Astrocyte (in vitro differentiated cells and primary cell): Measurements from ENCODE around the gene TRMT61A. TPM values are rescaled to one million over a fixed set of nuclear protein-coding genes. Genes with fewer than 3 reads are reported as not detected.

ENCODE experiments used
- DNase-seq: peaks from one replicate; pipeline ENCODE4 v3.0.0-alpha.2; 2010; ENCODE audit warnings: low read depth
- FAIRE-seq: peaks from 2 replicates; lab custom pipeline; 2011; peaks lifted over from hg19 to GRCh38; lab: Jason Lieb, UNC
- H2AFZ ChIP-seq: 2 replicates; pipeline ENCODE4 v1.6.0; 2012; ENCODE audit warnings: low read depth, low read length, inconsistent platforms
- H3K27ac ChIP-seq: 2 replicates; pipeline ENCODE4 v1.5.1; 2011; ENCODE audit warnings: low read depth, low read length, inconsistent platforms
- H3K27me3 ChIP-seq: 2 replicates; pipeline ENCODE4 v1.6.0; 2011; ENCODE audit warnings: low read length, inconsistent platforms; ENCODE audit not compliant: insufficient read depth
- H3K36me3 ChIP-seq: 2 replicates; pipeline ENCODE4 v1.5.1; 2011; ENCODE audit warnings: low read length, inconsistent platforms; ENCODE audit not compliant: insufficient read depth
- H3K4me1 ChIP-seq: 2 replicates; pipeline ENCODE4 v1.5.1; 2011; ENCODE audit warnings: low read length, inconsistent platforms; ENCODE audit not compliant: insufficient read depth
- H3K4me2 ChIP-seq: 2 replicates; pipeline ENCODE4 v1.6.0; 2012; ENCODE audit warnings: low read length, inconsistent platforms
- H3K4me3 ChIP-seq: 2 replicates; pipeline ENCODE4 v1.5.1; 2011; ENCODE audit warnings: low read depth, mild to moderate bottlenecking, low read length, inconsistent platforms; ENCODE audit not compliant: insufficient read depth
- H3K79me2 ChIP-seq: 2 replicates; pipeline ENCODE4 v1.6.0; 2012; ENCODE audit warnings: mild to moderate bottlenecking, low read length, inconsistent platforms; ENCODE audit not compliant: insufficient read depth
- H3K9ac ChIP-seq: 2 replicates; pipeline ENCODE4 v1.6.0; 2012; ENCODE audit warnings: mild to moderate bottlenecking, low read length, inconsistent platforms
- H3K9me3 ChIP-seq: 2 replicates; pipeline ENCODE4 v1.5.1; 2012; ENCODE audit warnings: low read depth, mild to moderate bottlenecking, low read length, inconsistent platforms; ENCODE audit not compliant: insufficient read depth
- H4K20me1 ChIP-seq: 2 replicates; pipeline ENCODE4 v1.6.0; 2012; ENCODE audit warnings: low read length, inconsistent platforms; ENCODE audit not compliant: insufficient read depth
- H3K27ac Mint-ChIP-seq: one replicate; pipeline ENCODE4 v1.8.0; 2021; ENCODE audit warnings: mild to moderate bottlenecking, mixed read lengths; ENCODE audit not compliant: unreplicated experiment
- H3K27me3 Mint-ChIP-seq: one replicate; pipeline ENCODE4 v1.8.0; 2021; ENCODE audit warnings: low read depth, mixed read lengths; ENCODE audit not compliant: unreplicated experiment
- H3K36me3 Mint-ChIP-seq: one replicate; pipeline ENCODE4 v1.8.0; 2021; ENCODE audit warnings: low read depth, mixed read lengths; ENCODE audit not compliant: unreplicated experiment
- H3K4me1 Mint-ChIP-seq: one replicate; pipeline ENCODE4 v1.8.0; 2021; ENCODE audit warnings: low read depth, mixed read lengths; ENCODE audit not compliant: unreplicated experiment
- H3K4me3 Mint-ChIP-seq: one replicate; pipeline ENCODE4 v1.8.0; 2021; ENCODE audit warnings: mild to moderate bottlenecking, moderate library complexity, mixed read lengths; ENCODE audit not compliant: unreplicated experiment
- H3K9me3 Mint-ChIP-seq: one replicate; pipeline ENCODE4 v1.8.0; 2021; ENCODE audit warnings: mild to moderate bottlenecking, mixed read lengths; ENCODE audit not compliant: unreplicated experiment
- CTCF ChIP-seq: IDR thresholded peaks from 2 replicates; pipeline ENCODE4 v1.5.1; 2011; ENCODE audit warnings: low read depth, mild to moderate bottlenecking, inconsistent platforms, low read length, moderate library complexity; ENCODE audit not compliant: insufficient read depth
- EZH2 ChIP-seq: IDR thresholded peaks from 2 replicates; pipeline ENCODE4 v1.6.1; 2012; ENCODE audit warnings: mild to moderate bottlenecking, low read length, inconsistent platforms; ENCODE audit not compliant: insufficient read depth
- total RNA-seq: library from RNA; stranded (reverse); gene quantifications from 2 replicates; pipeline ENCODE4 v1.2.1, GENCODE V29; 2021

TRMT61A gene
- total RNA-seq, 1 donor from 2014 or later, result 12.4 TPM

- TF ChIP-seq CTCF, result no peak
- TF ChIP-seq EZH2, result no peak
- Histone ChIP-seq H3K4me2 (no peak overlapping the region), H3K27me3 (no peaks in the 10 kb centered on the region), H3K9ac (no peak overlapping the region), H4K20me1 (peaks cover 57% of the 10 kb centered on the region), H3K4me3 (no peak overlapping the region), H3K79me2 (peaks cover 23% of the 10 kb centered on the region), H3K9me3 (no peaks in the 10 kb centered on the region), H3K4me1 (no peaks in the 10 kb centered on the region), H3K27ac (no peak overlapping the region), H2AFZ (no peak overlapping the region), H3K36me3 (peaks cover 50% of the 10 kb centered on the region)
- no peaks in the 10 kb centered on the region for H3K27me3 Mint-ChIP-seq
- no peak overlapping the region for H3K4me3 Mint-ChIP-seq
- DNase-seq (no peak), FAIRE-seq (no peak)
- no peak overlapping the region for H3K27ac Mint-ChIP-seq
- peaks cover 29% of the 10 kb centered on the region for H3K36me3 Mint-ChIP-seq
- no peaks in the 10 kb centered on the region for H3K9me3 Mint-ChIP-seq
- peaks cover 3% of the 10 kb centered on the region for H3K4me1 Mint-ChIP-seq
These were observed 26.9 kb upstream of the TRMT61A start for GRCh38 chr14:103501921-103502669.

DNA sequence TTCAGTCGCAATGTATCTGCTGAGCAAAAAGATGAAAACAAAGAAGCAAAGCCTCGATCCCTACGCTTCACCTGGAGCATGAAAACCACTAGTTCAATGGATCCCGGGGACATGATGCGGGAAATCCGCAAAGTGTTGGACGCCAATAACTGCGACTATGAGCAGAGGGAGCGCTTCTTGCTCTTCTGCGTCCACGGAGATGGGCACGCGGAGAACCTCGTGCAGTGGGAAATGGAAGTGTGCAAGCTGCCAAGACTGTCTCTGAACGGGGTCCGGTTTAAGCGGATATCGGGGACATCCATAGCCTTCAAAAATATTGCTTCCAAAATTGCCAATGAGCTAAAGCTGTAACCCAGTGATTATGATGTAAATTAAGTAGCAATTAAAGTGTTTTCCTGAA lies 26.1 kb upstream of the TRMT61A start:
- Mint-ChIP-seq H3K4me3 (no peak overlapping the region), H3K4me1 (peaks cover 3% of the 10 kb centered on the region), H3K27me3 (no peaks in the 10 kb centered on the region), H3K27ac (no peak overlapping the region), H3K9me3 (no peaks in the 10 kb centered on the region), H3K36me3 (peaks cover 29% of the 10 kb centered on the region)
- H3K79me2 ChIP-seq, result peaks cover 23% of the 10 kb centered on the region
- no peaks in the 10 kb centered on the region for H3K4me1 ChIP-seq
- FAIRE-seq (no peak), DNase-seq (no peak)
- TF ChIP-seq CTCF (no peak), EZH2 (no peak)
- peaks cover 53% of the 10 kb centered on the region for H3K36me3 ChIP-seq
- H3K9me3 ChIP-seq, result no peaks in the 10 kb centered on the region
- H2AFZ ChIP-seq, result no peak overlapping the region
- no peak overlapping the region for H3K27ac ChIP-seq
- H4K20me1 ChIP-seq, result peaks cover 53% of the 10 kb centered on the region
- no peak overlapping the region for H3K9ac ChIP-seq
- no peak overlapping the region for H3K4me3 ChIP-seq
- no peak overlapping the region for H3K4me2 ChIP-seq
- H3K27me3 ChIP-seq, result no peaks in the 10 kb centered on the region

GRCh38 chr14:103503296-103503695 lies 25.7 kb upstream of the TRMT61A start:
- peaks cover 55% of the 10 kb centered on the region for H3K36me3 ChIP-seq

More at GRCh38 chr14:103503296-103503695, 25.7 kb upstream of the TRMT61A start:
- peaks cover 3% of the 10 kb centered on the region for H3K4me1 Mint-ChIP-seq
- no peaks in the 10 kb centered on the region for H3K9me3 ChIP-seq
- H3K27me3 Mint-ChIP-seq, result no peaks in the 10 kb centered on the region
- H2AFZ ChIP-seq, result no peak overlapping the region
- no peak overlapping the region for H3K4me3 Mint-ChIP-seq
- no peak for TF ChIP-seq EZH2
- no peak for TF ChIP-seq CTCF
- DNase-seq (no peak), FAIRE-seq (no peak)
- H3K27ac Mint-ChIP-seq, result no peak overlapping the region
- no peak overlapping the region for H3K9ac ChIP-seq
- H3K27me3 ChIP-seq, result no peaks in the 10 kb centered on the region
- H3K4me1 ChIP-seq, result no peaks in the 10 kb centered on the region
- peaks cover 23% of the 10 kb centered on the region for H3K79me2 ChIP-seq
- H3K4me2 ChIP-seq, result no peak overlapping the region
- H4K20me1 ChIP-seq, result peaks cover 53% of the 10 kb centered on the region
- H3K4me3 ChIP-seq, result no peak overlapping the region
- no peaks in the 10 kb centered on the region for H3K9me3 Mint-ChIP-seq
- H3K27ac ChIP-seq, result no peak overlapping the region
- H3K36me3 Mint-ChIP-seq, result peaks cover 29% of the 10 kb centered on the region
